ENCODE results near the gene USP10.

- TF ChIP-seq CREB1 (IDR thresholded peaks at IDR 0.05; ENCODE audit: low read depth) (no peak), MAX (IDR thresholded peaks at IDR 0.05) (no peak), EGR1 (IDR thresholded peaks at IDR 0.05) (no peak), TAF1 (IDR thresholded peaks at IDR 0.05; ENCODE audit: low read depth) (no peak)
These were observed 42.9 kb downstream of the USP10 start for GRCh38 chr16:84742641-84743092.
